Psoas muscle (tissue), 8 donors: ENCODE measurements around the gene PLPPR3. TPM values are rescaled to one million over a fixed set of nuclear protein-coding genes. Genes with fewer than 3 reads are reported as not detected.
A peak's percentile ranks its signal among the peaks of the same experiment; 100 is the strongest.

ENCODE experiments used
- ATAC-seq, 4 donors: fragments of 200-7000 bp; cut with Tn5 transposase; one replicate each; pipeline ENCODE4 v1.9.1; 2020; ENCODE audit warnings: moderate library complexity in 3 of 4, mild to moderate bottlenecking in 2 of 4
- DNase-seq, 2 donors: peaks; one replicate each; pipeline ENCODE4 v3.0.0-alpha.2; 2020
- H3K27ac ChIP-seq: fragments of 200-600 bp; one replicate; pipeline ENCODE4 v1.8.0; 2022
- H3K27me3 ChIP-seq, 3 donors: fragments of 200-600 bp in 1 of 3; one replicate each; pipeline versions ENCODE4 v1.6.1 to v1.8.0; 2013 to 2022; ENCODE audit warnings: low read length in 2 of 3, mild to moderate bottlenecking in 2 of 3, moderate library complexity in 1 of 3; ENCODE audit not compliant: insufficient read depth in 3 of 3
- H3K36me3 ChIP-seq, 2 donors: fragments of 200-600 bp in 1 of 2; one replicate each; pipeline versions ENCODE4 v1.6.1 to v1.8.0; 2013 to 2022; ENCODE audit warnings: low read depth in 1 of 2, mild to moderate bottlenecking in 1 of 2, moderate library complexity in 1 of 2; ENCODE audit not compliant: insufficient read depth in 1 of 2
- H3K4me1 ChIP-seq: fragments of 200-600 bp; one replicate; pipeline ENCODE4 v1.8.0; 2022
- H3K4me3 ChIP-seq: fragments of 200-600 bp; one replicate; pipeline ENCODE4 v1.8.0; 2022; ENCODE audit warnings: mild to moderate bottlenecking
- H3K9me3 ChIP-seq: fragments of 200-600 bp; one replicate; pipeline ENCODE4 v1.8.0; 2022
- WGBS, 3 donors: extraction: QIAGEN DNeasy Blood & Tissue Kit; methylation state at CpG; one replicate each; pipeline versions ENCODE4 v1.1.6 to v1.1.7; 2013; 5-methylcytosine and 5-hydroxymethylcytosine counted together
- intact Hi-C, 2 donors: fragments of 100-400 bp; cut with DNase I; formaldehyde crosslinking; loops; one replicate each; pipeline versions ENCODE4 v1.11.0 to v1.14.2; 2022
- polyA plus RNA-seq, 3 donors: library from polyadenylated mRNA; stranded (reverse); fragments of 200-250 nt; gene quantifications; one replicate each; pipeline ENCODE4 v1.2.3, GENCODE V29; 2013
- total RNA-seq, 4 donors: library from RNA; stranded (reverse); fragmentation: NEBNext Ultra II Directional in 2 of 4; extraction: Animal tissue kit (Norgen Biotek cat#: 25700) in 2 of 4; gene quantifications; one replicate each; pipeline versions ENCODE4 v1.2.1 to v1.2.4, GENCODE V29; 2021 to 2023
- TF ChIP-seq, protein P1 (sequence below): fragments of 200-600 bp; IDR thresholded peaks from one replicate; pipeline ENCODE4 v1.8.0; 2022; ENCODE audit warnings: antibody characterized with exemption
- donor health status: healthy with polysubstance abuse.
- donor health status: DM: no; HTN: no; CAD: no; lungs with moderate emphysema.
- donor health status: Bipolar disorder and iron deficiency.
- donor health status: healthy.
- donor health status: DM: yes; HTN: yes; CAD: no.
- donor health status: DM: no; HTN: no; CAD: no.
- donor health status: DM: no; HTN: no; CAD: no.
- donor health status: DM: yes; HTN: yes; CAD: no.

The PLPPR3 gene
- total and polyA plus RNA-seq, 7 donors = not detected

DNA sequence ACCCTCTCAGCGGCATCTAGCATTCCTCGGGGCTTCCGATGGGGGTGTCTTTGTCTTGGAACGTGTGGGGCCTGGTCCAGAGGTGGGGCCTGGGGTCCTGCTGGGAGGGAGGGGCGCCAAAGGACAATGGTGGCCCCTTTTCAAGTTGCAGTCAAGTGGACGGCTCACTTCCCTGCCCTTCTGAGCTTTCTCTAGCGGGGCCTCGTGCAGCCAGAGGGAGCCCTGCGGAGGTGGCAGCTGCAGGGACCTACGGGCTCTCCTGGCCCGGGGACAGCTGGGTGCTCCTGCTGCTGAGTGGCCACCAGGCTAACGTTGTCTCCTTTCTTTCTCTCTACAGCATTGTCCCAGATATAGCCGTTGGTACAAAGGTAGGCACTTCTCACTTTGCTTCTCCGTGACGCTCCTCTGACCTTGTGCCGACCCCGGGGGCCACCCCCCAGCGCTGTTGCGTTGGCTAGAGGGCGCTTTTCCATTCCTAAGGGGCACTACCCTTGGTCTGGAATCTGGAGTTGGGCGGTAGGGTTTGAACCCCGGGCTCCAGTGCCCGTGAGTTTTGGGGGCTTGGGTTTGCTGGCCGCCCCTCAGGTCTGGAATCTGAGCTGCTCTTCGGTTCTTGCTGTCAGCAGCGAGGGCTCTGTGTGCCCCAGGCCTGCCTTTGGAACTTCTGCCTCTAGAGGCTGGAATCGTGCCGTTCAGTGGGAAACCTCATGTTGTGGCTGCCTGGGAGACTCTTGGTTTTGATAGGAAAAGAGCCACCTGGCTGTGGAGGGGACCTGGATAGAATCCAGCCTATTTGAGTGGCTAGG lies 22.5 kb downstream of the PLPPR3 start:
- no peaks in the 10 kb centered on the region for H3K27me3 ChIP-seq
- ATAC-seq (no peak), DNase-seq (peak in 1 of 2 donors; percentile 23)

DNA sequence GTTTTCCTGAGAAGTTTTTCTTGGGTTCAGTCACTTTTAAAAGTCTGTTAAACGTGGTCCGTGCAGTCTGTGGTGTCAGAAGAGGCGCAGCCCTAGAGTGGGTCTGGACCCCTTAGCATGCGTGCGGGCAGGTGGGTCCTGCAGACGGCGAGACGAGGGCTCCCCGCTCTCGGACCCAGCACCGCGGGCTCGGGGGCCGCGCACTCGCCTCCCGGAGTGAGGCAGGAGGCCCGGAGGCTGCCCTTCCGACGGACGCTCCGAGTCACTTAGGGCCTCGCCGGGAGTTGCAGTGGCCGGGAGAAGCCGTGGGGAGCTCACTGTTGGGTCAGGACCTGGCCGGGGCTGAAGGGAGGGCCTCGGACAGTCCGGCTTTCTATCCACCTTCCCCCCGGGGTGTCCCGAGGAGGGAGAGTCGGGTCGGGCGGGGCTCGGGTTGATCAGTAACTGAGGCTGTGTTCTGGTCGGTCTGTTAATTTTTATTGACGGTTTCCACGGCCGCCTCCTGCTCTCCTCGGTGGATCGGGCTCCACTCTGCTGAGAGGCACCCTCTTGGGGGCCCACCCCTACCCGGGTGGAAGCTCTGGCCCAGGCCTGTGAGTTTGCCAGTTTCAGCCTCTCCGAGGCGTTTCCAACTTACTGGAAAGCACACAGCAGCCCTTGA lies 23.2 kb downstream of the PLPPR3 start:
- Histone ChIP-seq H3K4me3 (peak overlapping the region; percentile 81), H3K27ac (peak overlapping the region; percentile 99), H3K4me1 (peaks cover 58% of the 10 kb centered on the region), H3K36me3 (peaks cover 4 to 20% of the 10 kb centered on the region in 2 donors), H3K27me3 (no peaks in the 10 kb centered on the region), H3K9me3 (no peaks in the 10 kb centered on the region)
- 1 to 3% (median 2%) methylated on average over 31 to 44 of the region's 44 CpGs for WGBS, 3 donors
- TF ChIP-seq, protein P1, sequence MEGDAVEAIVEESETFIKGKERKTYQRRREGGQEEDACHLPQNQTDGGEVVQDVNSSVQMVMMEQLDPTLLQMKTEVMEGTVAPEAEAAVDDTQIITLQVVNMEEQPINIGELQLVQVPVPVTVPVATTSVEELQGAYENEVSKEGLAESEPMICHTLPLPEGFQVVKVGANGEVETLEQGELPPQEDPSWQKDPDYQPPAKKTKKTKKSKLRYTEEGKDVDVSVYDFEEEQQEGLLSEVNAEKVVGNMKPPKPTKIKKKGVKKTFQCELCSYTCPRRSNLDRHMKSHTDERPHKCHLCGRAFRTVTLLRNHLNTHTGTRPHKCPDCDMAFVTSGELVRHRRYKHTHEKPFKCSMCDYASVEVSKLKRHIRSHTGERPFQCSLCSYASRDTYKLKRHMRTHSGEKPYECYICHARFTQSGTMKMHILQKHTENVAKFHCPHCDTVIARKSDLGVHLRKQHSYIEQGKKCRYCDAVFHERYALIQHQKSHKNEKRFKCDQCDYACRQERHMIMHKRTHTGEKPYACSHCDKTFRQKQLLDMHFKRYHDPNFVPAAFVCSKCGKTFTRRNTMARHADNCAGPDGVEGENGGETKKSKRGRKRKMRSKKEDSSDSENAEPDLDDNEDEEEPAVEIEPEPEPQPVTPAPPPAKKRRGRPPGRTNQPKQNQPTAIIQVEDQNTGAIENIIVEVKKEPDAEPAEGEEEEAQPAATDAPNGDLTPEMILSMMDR = no peak
- ATAC-seq = no peak
- peak in 1 of 2 donors; percentile 31 for DNase-seq
- intact Hi-C loops = no loop called here

More for the DNA sequence above, 22.5 kb downstream of the PLPPR3 start:
- intact Hi-C loops = no loop called here
- Histone ChIP-seq H3K9me3 (no peaks in the 10 kb centered on the region), H3K36me3 (peaks cover 4 to 28% of the 10 kb centered on the region in 2 donors), H3K4me1 (peaks cover 58% of the 10 kb centered on the region), H3K4me3 (peak overlapping the region; percentile 81), H3K27ac (peak overlapping the region; percentile 99)
- TF ChIP-seq, protein P1 = no peak
- WGBS, 3 donors = 8 to 11% (median 9%) methylated on average over 28 of the region's 28 CpGs

DNA sequence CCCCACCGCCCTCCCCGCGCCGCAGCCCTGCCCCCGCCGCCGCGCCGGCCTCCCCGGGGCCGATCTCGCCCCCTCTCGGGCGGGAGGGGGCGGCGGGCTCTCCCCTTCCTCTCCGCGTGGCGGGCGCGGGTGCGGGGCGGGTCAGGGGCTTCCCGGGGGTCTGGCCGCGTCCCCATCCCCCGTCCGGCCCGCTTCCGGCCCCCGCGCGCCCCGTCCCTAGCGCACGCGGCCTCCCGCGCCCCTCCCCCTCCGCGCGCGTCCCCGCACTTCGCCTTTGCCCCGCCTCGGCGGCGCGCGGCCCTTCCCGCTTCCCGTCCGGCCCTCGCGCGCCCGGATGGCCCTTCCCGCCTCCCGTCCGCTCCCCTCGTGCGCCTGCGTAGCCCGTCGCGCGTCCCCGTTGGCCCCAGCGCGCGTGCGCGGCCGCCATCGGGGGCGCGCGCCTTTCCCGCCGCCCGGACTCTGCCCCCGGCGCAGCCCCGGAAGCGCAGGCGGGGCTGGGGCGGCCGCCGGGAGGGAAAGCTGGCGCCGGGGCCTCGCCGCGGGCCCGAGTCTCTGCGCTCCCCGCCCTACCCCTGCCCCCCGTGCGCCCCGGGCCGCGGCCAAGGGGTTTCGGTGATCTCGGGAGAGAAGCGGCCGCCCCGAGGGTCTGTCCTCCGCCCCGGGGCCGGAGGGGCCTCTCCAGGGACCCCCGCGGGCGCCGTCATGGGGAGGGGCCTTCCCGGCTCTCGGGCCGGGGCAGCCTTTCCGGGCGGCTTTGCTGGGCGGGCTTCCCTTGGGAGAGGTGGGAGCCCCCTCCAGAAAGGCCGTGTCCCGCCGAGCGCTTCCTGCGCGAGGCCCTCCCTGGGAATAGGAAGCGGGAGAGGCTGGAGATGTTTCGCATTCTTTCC lies 24.0 kb downstream of the PLPPR3 start:
- 1% methylated on average over 43 to 128 of the region's 129 CpGs for WGBS, 3 donors
- ATAC-seq = peak; percentile 46 to 58 (median 55)
- intact Hi-C loops = no loop called here
- H3K27me3 ChIP-seq = no peaks in the 10 kb centered on the region
- TF ChIP-seq, protein P1 = no peak
- DNase-seq = peak; percentile 94 to 96
- peaks cover 51% of the 10 kb centered on the region for H3K4me1 ChIP-seq
- peaks cover 0 to 14% of the 10 kb centered on the region in 2 donors for H3K36me3 ChIP-seq
- H3K27ac ChIP-seq = peak overlapping the region; percentile 99
- H3K9me3 ChIP-seq = no peaks in the 10 kb centered on the region
- H3K4me3 ChIP-seq = peak overlapping the region; percentile 81

DNA sequence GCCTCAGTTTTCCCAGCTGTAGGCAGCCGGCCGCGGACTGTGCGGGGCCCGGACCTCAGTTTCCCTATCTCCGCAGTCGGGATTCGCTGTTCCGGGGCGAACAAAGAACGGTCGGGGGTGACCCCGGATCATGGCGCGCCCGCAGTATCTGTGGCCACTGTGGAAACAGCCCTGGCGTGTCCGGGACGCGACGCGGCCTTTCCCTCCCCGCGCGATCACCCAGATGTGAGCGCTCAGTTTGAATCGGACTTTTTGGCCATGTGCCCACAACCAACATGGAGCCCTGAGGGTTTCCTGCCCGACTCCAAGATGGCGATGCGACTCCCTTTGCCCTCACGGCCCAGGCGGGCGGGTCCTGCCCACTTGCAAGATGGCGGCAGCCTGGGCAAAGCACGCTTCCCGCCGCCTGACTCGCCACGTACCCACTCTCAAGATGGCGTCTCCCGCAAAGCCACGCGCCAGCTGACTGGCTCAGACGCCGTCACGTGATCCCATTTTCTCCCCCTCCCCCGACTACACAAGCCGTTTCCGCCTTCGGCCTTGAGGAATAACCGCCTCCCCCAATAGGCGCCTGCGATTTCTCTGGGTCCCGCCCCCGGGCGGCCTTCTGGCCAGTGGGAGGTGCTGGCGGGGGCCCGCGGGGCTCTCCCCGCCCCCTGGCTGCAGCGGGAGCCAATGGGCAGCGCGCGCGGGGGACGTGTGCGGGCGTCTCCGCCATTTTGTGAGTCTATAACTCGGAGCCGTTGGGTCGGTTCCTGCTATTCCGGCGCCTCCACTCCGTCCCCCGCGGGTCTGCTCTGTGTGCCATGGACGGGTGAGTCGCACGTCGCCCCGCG lies 24.8 kb downstream of the PLPPR3 start, which contains the start of gene PTBP1:
Gene PTBP1 (plus strand): TSS at position 761 of the 836 bp plus-strand sequence. CDS start 46 bp downstream, at position 807.
- TF ChIP-seq, protein P1 = no peak
- ATAC-seq (peak; percentile 91 to 93 (median 92)), DNase-seq (peak; percentile 100)
- Histone ChIP-seq H3K27ac (peak within 1 kb of the TSS; percentile 99), H3K4me1 (peaks cover 43% of the 10 kb centered on the region), H3K27me3 (no peaks in the 10 kb centered on the region), H3K36me3 (peaks cover 0 to 14% of the 10 kb centered on the region in 2 donors), H3K4me3 (peak within 1 kb of the TSS; percentile 81), H3K9me3 (no peaks in the 10 kb centered on the region)
- intact Hi-C loops = no loop called here
- WGBS, 3 donors = 0 to 2% (median 0%) methylated on average over 51 to 83 of the region's 83 CpGs
